Measurements from ENCODE around the gene ENG.

GRCh38 chr9:127878001-127878651, 23.7 kb upstream of the ENG start:
- no peak for TF ChIP-seq MAFK (IDR thresholded peaks at IDR 0.05; ENCODE audit: partially characterized antibody)
- TF ChIP-seq JUN (IDR thresholded peaks at IDR 0.05) = no peak
- no peak for TF ChIP-seq CTCF (IDR thresholded peaks at IDR 0.05)
- TF ChIP-seq ZC3H11A (IDR thresholded peaks at IDR 0.05) = no peak
- TF ChIP-seq SMC3 (IDR thresholded peaks at IDR 0.05) = no peak
- no peak for TF ChIP-seq HOXB13 (CRISPR knock-in tag; IDR thresholded peaks at IDR 0.05; ENCODE audit: low read depth)
- no peak for TF ChIP-seq MAZ (IDR thresholded peaks at IDR 0.05; ENCODE audit: borderline replicate concordance, low read depth, low read length)
- no peak for TF ChIP-seq EHMT2 (IDR thresholded peaks at IDR 0.05; ENCODE audit: low read depth)
- TF ChIP-seq USF2 (IDR thresholded peaks at IDR 0.05) = no peak
- no peak for TF ChIP-seq EP300 (IDR thresholded peaks at IDR 0.05)
- no peak for TF ChIP-seq HOXA7 (CRISPR knock-in tag; IDR thresholded peaks at IDR 0.05)
